ENCODE results near the gene SPTBN4. TPM values are rescaled to one million over a fixed set of nuclear protein-coding genes. Genes with fewer than 3 reads are reported as not detected.
"Not testable (repeated sequence)": the region's sequence is repeated elsewhere in the genome, so short reads cannot be mapped to it uniquely, and the experiment has no call there.

SPTBN4 gene
- total RNA-seq, 1 donor from 2014 or later = 1.3 TPM

DNA sequence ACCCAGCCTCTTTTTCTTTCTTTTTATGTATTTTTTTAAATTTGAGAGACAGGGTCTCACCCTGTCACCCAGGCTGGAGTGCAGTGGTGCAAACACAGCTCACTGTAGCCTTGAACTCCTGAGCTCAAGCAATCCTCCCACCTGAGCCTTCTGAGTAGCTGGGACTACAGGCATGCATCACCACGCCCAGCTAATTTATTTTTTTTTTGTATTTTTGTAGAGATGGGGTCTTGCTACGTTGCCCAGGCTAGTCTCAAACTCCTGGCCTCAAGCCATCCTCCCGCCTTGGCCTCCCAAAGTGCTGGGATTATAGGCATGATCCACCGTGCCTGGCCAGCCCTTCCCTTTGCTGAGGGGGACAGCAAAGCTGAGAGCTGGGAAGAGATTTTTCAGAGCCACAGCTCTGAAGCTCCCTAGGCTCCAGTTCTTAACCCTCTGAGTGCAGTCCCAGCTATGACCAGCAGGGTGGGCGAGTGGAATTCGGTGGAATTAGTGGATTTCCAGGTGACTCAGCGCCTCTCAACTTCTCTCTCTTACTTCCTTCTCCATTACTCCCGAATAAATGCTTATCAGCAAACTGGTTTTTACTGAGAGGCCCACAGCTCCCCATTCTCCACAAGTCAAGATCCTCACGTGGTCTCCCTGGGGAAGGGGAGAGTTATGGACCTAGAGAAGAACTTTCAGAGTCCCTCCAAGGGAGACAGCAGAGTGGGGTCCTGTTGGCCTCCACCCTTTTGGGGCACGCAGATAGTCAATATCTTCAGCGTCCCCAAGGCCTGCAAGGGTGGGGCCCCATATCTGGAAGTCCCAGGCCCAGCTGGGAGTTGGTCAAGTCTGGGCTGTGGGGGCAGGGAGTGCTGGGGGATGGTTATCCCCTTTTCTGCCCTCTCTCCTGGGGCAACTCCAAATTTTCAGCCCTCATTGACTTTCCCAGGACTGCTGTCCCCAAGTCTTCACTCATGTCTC, 2.5 kb upstream of the SPTBN4 start:
- peak; percentile 88 for DNase-seq (ENCODE audit: low read depth)

GRCh38 chr19:40465025-40465556, 1.7 kb upstream of the SPTBN4 start:
- DNase-seq (ENCODE audit: low read depth) = peak; percentile 84

DNA sequence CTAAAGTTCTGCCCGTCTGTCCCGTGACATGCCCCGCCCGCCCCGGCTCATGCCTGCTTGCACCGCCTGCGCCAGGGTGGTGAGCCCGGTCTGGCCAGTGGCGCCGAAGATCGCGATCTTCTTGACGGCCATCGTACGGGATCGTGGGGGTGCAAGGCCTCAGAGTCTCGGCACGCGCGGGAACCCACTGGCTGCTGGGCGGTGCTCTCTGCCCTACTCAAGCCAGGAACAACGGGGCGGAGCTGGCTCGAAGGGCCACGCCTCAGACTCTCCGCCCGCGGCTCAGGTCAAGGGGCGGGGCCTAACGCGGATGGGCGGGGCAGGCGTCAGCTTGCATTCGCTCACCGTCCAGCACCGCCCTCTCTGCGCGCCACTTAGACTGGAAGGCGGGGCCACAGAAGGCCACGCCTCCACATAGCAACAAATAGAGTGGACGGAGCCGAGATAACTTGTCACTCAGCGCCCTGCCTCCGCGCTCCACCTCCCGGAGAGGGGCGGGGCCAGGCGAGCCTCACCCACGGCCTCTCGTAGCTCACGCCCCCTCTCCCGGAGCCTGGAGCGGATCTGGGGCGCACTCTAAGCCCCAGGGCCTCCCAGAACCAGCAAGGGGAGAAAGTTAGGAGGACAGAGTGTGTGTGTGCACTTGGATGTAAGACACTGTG, 1.1 kb upstream of the SPTBN4 start, which contains the start of gene BLVRB:
Gene BLVRB, minus strand, starts transcription at position 189 of the 662 bp plus-strand sequence. Its CDS starts 57 bp downstream, at position 132.
- DNase-seq (ENCODE audit: low read depth) = peak; percentile 99

- peak; percentile 33 for DNase-seq (ENCODE audit: low read depth)
Measured at GRCh38 chr19:40466219-40466984, 399 bp upstream of the SPTBN4 start.

DNA sequence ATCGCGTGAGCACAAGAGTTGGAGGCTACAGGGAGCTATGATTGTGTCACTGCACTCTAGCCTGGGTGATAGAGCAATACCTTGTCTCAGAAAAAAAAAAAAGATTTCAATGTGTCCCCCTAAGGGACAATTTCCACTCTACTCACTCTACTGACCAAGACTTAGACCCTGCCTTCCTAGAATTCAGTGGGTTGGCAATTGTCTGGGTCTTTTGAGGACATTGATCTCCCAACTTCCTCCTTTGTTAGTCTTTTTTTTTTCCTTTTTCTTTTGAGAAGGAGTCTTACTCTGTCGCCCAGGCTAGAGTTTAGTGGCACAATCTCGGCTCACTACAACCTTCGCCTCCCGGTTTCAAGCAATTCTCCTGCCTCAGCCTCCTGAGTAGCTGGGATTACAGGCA, 2.2 kb downstream of the SPTBN4 start:
- no peak for DNase-seq (ENCODE audit: low read depth)

GRCh38 chr19:40471111-40471510, 4.3 kb downstream of the SPTBN4 start:
- no peak for DNase-seq (ENCODE audit: low read depth)

DNA sequence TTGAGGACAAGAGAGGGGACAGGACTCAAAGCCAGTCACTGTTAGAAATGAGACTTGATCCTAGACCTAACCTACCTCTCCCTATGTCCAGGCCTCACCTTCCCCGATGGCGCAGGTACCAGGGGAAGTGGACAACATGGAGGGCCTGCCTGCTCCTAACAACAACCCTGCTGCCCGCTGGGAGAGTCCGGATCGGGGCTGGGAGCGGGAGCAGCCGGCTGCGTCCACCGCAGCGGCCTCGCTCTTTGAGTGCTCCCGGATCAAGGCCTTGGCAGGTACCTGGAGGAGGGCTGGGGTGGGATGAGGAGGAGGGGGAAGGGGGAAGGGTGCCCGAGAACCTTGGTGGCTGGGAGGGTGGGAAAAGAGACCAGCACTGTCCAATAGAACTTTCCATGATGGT, 5.7 kb downstream of the SPTBN4 start:
- DNase-seq (ENCODE audit: low read depth) = no peak

- DNase-seq (ENCODE audit: low read depth) = no peak
Measured at GRCh38 chr19:40474737-40475136, 7.9 kb downstream of the SPTBN4 start.

GRCh38 chr19:40475878-40476644, 9.3 kb downstream of the SPTBN4 start:
- DNase-seq (ENCODE audit: low read depth) = not testable (repeated sequence)

GRCh38 chr19:40486017-40486416, 19.2 kb downstream of the SPTBN4 start:
- no peak for DNase-seq (ENCODE audit: low read depth)

- no peak for DNase-seq (ENCODE audit: low read depth)
Measured at GRCh38 chr19:40489882-40490230, 23.1 kb downstream of the SPTBN4 start.

DNA sequence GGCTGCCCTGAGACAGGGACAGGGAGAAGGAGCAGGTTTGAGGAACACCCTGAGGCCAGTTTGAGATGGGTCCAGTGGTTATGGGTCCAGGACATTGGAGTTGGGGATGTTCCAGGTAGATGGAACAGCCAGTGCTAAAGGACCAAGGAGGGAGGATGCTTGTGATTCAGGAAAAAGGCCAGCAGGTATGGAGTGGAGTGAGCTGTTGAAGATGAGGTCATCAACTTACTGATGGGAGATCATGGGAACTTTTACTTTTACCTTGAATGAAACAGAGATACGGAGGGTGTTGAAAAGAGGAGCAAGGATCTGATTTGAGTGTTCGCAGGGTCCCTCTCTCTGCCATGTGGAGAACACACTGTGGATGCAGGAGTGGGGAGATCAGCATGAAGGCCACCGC, 25.5 kb downstream of the SPTBN4 start:
- no peak for DNase-seq (ENCODE audit: low read depth)

- DNase-seq (ENCODE audit: low read depth) = no peak
Measured at GRCh38 chr19:40493778-40494177, 27.0 kb downstream of the SPTBN4 start.

DNA sequence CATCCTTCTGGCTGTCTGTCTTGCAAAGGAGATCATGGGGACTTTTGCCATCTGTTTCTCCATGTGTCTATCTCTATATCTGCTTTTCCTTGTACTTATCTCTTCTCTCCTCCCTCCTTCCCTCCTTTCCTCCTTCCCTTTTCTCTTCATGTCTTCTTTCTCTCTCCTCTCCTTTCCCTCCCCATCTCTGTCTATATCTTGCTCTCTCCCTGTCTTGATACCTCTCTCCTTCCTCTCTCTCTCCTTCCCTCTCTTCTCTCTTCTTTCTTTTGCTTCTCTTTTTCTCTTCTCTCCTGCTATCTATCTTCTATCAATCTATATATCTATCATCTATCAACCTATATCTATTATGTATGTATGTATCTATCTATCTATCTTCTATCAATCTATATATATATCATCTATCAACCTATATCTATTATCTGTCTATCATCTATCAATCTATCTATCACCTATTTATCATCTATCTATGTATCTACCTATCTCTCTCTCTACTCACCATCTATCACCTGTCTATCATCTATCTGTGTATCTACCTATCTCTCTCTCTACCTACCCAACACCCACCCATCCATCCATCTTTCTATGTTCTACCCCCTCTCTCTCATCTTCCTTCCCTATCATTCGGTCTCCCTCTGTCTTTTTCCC, 27.5 kb downstream of the SPTBN4 start:
- DNase-seq (ENCODE audit: low read depth) = no peak

DNA sequence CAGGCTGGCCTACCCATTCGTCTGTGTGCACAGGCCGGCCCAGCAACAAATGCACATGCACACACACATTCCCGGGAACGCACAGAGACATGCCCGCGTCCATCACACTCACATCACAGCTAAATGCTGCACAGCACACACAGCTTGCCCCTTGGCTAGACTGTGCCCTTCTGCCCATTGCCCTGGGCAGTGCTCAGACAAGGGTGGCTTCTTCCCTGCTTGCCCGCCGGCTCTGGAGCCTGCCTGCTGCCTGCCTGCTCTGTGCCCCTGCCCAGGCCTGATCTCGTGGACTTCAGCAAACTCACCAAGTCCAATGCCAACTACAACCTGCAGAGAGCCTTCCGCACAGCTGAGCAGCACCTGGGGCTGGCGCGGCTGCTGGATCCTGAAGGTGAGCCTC, 30.4 kb downstream of the SPTBN4 start:
- DNase-seq (ENCODE audit: low read depth) = no peak

- DNase-seq (ENCODE audit: low read depth) = no peak
Measured at GRCh38 chr19:40499320-40499719, 32.5 kb downstream of the SPTBN4 start.

DNA sequence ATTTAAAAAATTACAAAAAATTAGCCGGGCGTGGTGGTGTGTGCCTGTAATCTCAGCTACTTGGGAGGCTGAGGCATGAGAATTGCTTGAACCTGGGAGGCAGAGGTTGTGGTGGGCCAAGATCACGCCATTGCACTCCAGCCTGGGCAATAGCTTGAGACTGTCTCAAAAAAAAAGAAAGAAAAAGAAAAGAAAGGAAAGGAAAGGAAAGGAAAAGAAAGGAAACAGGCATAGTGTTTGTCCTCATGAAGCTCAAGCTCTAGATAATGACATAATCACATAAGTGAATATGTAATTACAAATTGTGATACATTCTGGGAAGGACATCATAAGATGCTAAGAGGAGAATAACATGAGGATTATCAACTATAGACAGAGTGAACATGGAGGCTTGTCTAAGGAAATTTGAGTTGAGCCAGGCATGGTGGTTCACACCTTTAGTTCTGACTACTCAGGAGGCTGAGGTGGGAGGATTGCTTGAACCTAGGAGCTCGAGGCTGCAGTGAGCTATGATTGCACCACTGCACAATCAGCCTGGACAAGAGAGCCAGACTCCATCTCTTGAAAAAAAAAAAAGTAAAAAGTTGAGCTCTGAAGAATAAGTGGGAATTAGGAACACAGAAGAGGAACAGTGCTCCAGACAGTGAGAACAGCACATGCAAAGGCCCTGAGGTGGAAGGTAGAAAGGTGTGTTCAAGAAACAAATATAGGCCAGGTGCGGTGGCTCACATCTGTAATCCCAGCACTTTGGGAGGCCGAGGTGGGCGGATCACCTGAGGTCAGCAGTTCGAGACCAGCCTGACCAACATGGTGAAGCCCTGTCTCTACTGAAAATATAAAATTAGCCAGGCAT, 34.1 kb downstream of the SPTBN4 start:
- DNase-seq (ENCODE audit: low read depth) = not testable (repeated sequence)

- no peak for DNase-seq (ENCODE audit: low read depth)
Measured at GRCh38 chr19:40501599-40501998, 34.8 kb downstream of the SPTBN4 start.

DNA sequence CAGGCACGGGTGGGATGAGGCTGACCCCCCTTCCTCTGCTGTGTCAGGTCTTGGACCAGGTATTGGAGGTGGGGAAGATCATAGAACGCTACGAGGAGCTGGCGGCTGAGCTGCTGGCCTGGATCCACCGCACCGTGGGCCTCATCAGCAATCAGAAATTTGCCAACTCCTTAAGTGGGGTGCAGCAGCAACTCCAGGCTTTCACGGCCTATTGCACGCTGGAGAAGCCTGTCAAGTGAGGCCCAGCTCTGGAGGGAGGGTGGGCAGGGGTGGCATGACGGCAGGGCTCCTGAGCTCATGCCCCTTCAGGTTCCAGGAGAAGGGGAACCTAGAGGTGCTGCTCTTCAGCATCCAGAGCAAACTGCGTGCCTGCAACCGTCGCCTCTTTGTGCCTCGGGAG, 35.3 kb downstream of the SPTBN4 start:
- no peak for DNase-seq (ENCODE audit: low read depth)

All from myocyte (in vitro differentiated cells).